Activated CD4-positive, alpha-beta T cell treated with anti-CD3 and anti-CD28 coated beads for 36 hours (primary cell): ENCODE measurements around the gene TRAF3IP1. TPM values are rescaled to one million over a fixed set of nuclear protein-coding genes. Genes with fewer than 3 reads are reported as not detected.
A peak's percentile ranks its signal among the peaks of the same experiment; 100 is the strongest.

ENCODE experiments used
- ATAC-seq: fragments of 200-7000 bp; cut with Tn5 transposase; one replicate; pipeline ENCODE4 v1.10.0; 2021; ENCODE audit warnings: mild to moderate bottlenecking, moderate library complexity
- CTCF ChIA-PET: fragments of 350-600 bp; sonication (Branson Sonifier 250); formaldehyde crosslinking; loops from one replicate; lab custom pipeline; 2021; ENCODE audit warnings: antibody characterized with exemption; lab: Charles Lee
- POLR2A ChIA-PET: fragments of 350-600 bp; sonication (Branson Sonifier 250); formaldehyde crosslinking; loops from one replicate; lab custom pipeline; 2021; ENCODE audit warnings: antibody characterized with exemption, inconsistent platforms; lab: Charles Lee
- DNase-seq: peaks from one replicate; pipeline ENCODE4 v3.0.0-alpha.2; 2020
- H3K27ac Mint-ChIP-seq: one replicate; pipeline ENCODE4 v1.8.0; 2021; ENCODE audit warnings: mixed read lengths
- H3K27me3 Mint-ChIP-seq: one replicate; pipeline ENCODE4 v1.8.0; 2021; ENCODE audit warnings: mixed read lengths
- H3K36me3 Mint-ChIP-seq: one replicate; pipeline ENCODE4 v1.8.0; 2021; ENCODE audit warnings: low read depth, mixed read lengths
- H3K4me1 Mint-ChIP-seq: one replicate; pipeline ENCODE4 v1.8.0; 2021; ENCODE audit warnings: mixed read lengths
- H3K4me3 Mint-ChIP-seq: one replicate; pipeline ENCODE4 v1.8.0; 2021; ENCODE audit warnings: mild to moderate bottlenecking, moderate library complexity, mixed read lengths
- H3K9me3 Mint-ChIP-seq: one replicate; pipeline ENCODE4 v1.8.0; 2021; ENCODE audit warnings: low read depth, mixed read lengths
- intact Hi-C, 2 experiments: fragments of 100-400 bp; cut with DNase I in 1 of 2; cut with micrococcal nuclease in 1 of 2; formaldehyde crosslinking; loops; one replicate each; pipeline versions ENCODE4 v1.14.2 to v1.15.1; 2022 to 2024; cut with DNase I, micrococcal nuclease
- total RNA-seq, 2 experiments: library from RNA; stranded (reverse); gene quantifications; one replicate each; pipeline ENCODE4 v1.2.3, GENCODE V29; 2021

TRAF3IP1 gene
- total RNA-seq, 2 experiments from 2014 or later = 8.5 to 9.8 TPM

- ChIA-PET CTCF (interaction anchor here (0.6 to 2.0 kb wide), 5 partner anchors 13 to 232 kb away, joined by 3 to 8 read pairs (median 3); no protein-coding TSS in a partner anchor), POLR2A (interaction anchor here (0.6 to 1.1 kb wide), 4 partner anchors 13 to 600 kb away, joined by 3 to 7 read pairs (median 4); no protein-coding TSS in a partner anchor)
- DNase-seq (peak; percentile 64), ATAC-seq (peak; percentile 28)
- peaks cover 37% of the 10 kb centered on the region for H3K4me1 Mint-ChIP-seq
- H3K27me3 Mint-ChIP-seq = no peaks in the 10 kb centered on the region
- H3K9me3 Mint-ChIP-seq = no peaks in the 10 kb centered on the region
- no peaks in the 10 kb centered on the region for H3K36me3 Mint-ChIP-seq
- peak within 1 kb of the TSS; percentile 74 for H3K4me3 Mint-ChIP-seq
- H3K27ac Mint-ChIP-seq = peak within 1 kb of the TSS; percentile 82
- intact Hi-C loops = loop anchor here (1.0 to 10.0 kb wide), 13 partner anchors 32 to 847 kb away; partner anchors contain the start of genes ASB1 (in 2 of the 2), TRAF3IP1 (in 2 of the 2), HES6 (in 1 of the 2) and ILKAP (in 1 of the 2)
Observed at GRCh38 chr2:238287737-238288649, 32.3 kb upstream of the TRAF3IP1 start, which contains the start of gene PER2. Gene PER2, minus strand, starts transcription at chr2:238288610. Its CDS starts 10,674 bp downstream, at chr2:238277936.

GRCh38 chr2:238288650-238289573, 31.4 kb upstream of the TRAF3IP1 start:
- peak overlapping the region; percentile 82 for H3K27ac Mint-ChIP-seq
- CTCF ChIA-PET = interaction anchor here (0.8 to 2.0 kb wide), 5 partner anchors 13 to 366 kb away, joined by 3 to 8 read pairs (median 4); no protein-coding TSS in a partner anchor
- ATAC-seq (peak; percentile 86), DNase-seq (peak; percentile 98)
- intact Hi-C loops = loop anchor here (1.0 to 10.0 kb wide), 13 partner anchors 31 to 848 kb away; partner anchors contain the start of genes ASB1 (in 2 of the 2), TRAF3IP1 (in 2 of the 2), HES6 (in 1 of the 2) and ILKAP (in 1 of the 2)
- peak overlapping the region; percentile 74 for H3K4me3 Mint-ChIP-seq
- no peaks in the 10 kb centered on the region for H3K27me3 Mint-ChIP-seq
- H3K4me1 Mint-ChIP-seq = peaks cover 32% of the 10 kb centered on the region
- no peaks in the 10 kb centered on the region for H3K36me3 Mint-ChIP-seq
- H3K9me3 Mint-ChIP-seq = no peaks in the 10 kb centered on the region
- POLR2A ChIA-PET = interaction anchor here (0.9 to 1.1 kb wide), 2 partner anchors 150 to 151 kb away, joined by 3 to 4 read pairs; no protein-coding TSS in a partner anchor

- POLR2A ChIA-PET = interaction anchor here (1.1 kb wide), 1 partner anchor 150 kb away, joined by 4 read pairs; no protein-coding TSS in a partner anchor
- DNase-seq = peak; percentile 19
- Mint-ChIP-seq H3K27ac (peak overlapping the region; percentile 82), H3K36me3 (no peaks in the 10 kb centered on the region), H3K9me3 (no peaks in the 10 kb centered on the region), H3K4me1 (peaks cover 30% of the 10 kb centered on the region), H3K27me3 (no peaks in the 10 kb centered on the region), H3K4me3 (peak overlapping the region; percentile 74)
- intact Hi-C loops = loop anchor here (2.0 to 10.0 kb wide), 6 partner anchors 49 to 849 kb away; partner anchors contain the start of genes ASB1 (in 1 of the 2), HES6 (in 1 of the 2) and UBE2F (in 1 of the 2)
- CTCF ChIA-PET = interaction anchor here (0.6 to 1.5 kb wide), 4 partner anchors 14 to 442 kb away, joined by 3 to 4 read pairs (median 3); no protein-coding TSS in a partner anchor
- no peak for ATAC-seq
Observed at GRCh38 chr2:238289574-238289973, 30.7 kb upstream of the TRAF3IP1 start.

- peak overlapping the region; percentile 82 for H3K27ac Mint-ChIP-seq
- no peaks in the 10 kb centered on the region for H3K36me3 Mint-ChIP-seq
- CTCF ChIA-PET = interaction anchor here (0.6 to 1.2 kb wide), 3 partner anchors 14 to 442 kb away, joined by 3 to 4 read pairs (median 3); no protein-coding TSS in a partner anchor
- H3K4me3 Mint-ChIP-seq = peak overlapping the region; percentile 74
- DNase-seq (peak; percentile 52), ATAC-seq (no peak)
- POLR2A ChIA-PET = interaction anchor here (1.1 kb wide), 2 partner anchors 149 to 229 kb away, joined by 3 to 4 read pairs; partner anchors contain the start of gene SCLY
- H3K4me1 Mint-ChIP-seq = peaks cover 27% of the 10 kb centered on the region
- intact Hi-C loops = no loop called here
- H3K27me3 Mint-ChIP-seq = no peaks in the 10 kb centered on the region
- no peaks in the 10 kb centered on the region for H3K9me3 Mint-ChIP-seq
Observed at GRCh38 chr2:238290091-238290509, 30.2 kb upstream of the TRAF3IP1 start.

- DNase-seq = no peak
- no peaks in the 10 kb centered on the region for H3K36me3 Mint-ChIP-seq
- H3K4me3 Mint-ChIP-seq = peak overlapping the region; percentile 74
- peaks cover 27% of the 10 kb centered on the region for H3K4me1 Mint-ChIP-seq
- no peak for ATAC-seq
- H3K27ac Mint-ChIP-seq = no peak overlapping the region
- H3K9me3 Mint-ChIP-seq = no peaks in the 10 kb centered on the region
- POLR2A ChIA-PET = interaction anchor here (1.1 kb wide), 1 partner anchor 230 kb away, joined by 3 read pairs; the partner anchor contains the start of gene SCLY
- no peaks in the 10 kb centered on the region for H3K27me3 Mint-ChIP-seq
- CTCF ChIA-PET = interaction anchor here (1.5 kb wide), 1 partner anchor 9 kb away, joined by 3 read pairs; no protein-coding TSS in a partner anchor
- intact Hi-C loops = no loop called here
Observed at GRCh38 chr2:238290715-238291549, 29.4 kb upstream of the TRAF3IP1 start.

- no peaks in the 10 kb centered on the region for H3K27me3 Mint-ChIP-seq
- no peak for DNase-seq
- POLR2A ChIA-PET = no interaction called here
- no peaks in the 10 kb centered on the region for H3K36me3 Mint-ChIP-seq
- ATAC-seq = no peak
- CTCF ChIA-PET = interaction anchor here (0.7 to 1.5 kb wide), 2 partner anchors 9 to 175 kb away, joined by 3 to 4 read pairs; no protein-coding TSS in a partner anchor
- H3K27ac Mint-ChIP-seq = no peak overlapping the region
- no peak overlapping the region for H3K4me3 Mint-ChIP-seq
- peaks cover 22% of the 10 kb centered on the region for H3K4me1 Mint-ChIP-seq
- intact Hi-C loops = no loop called here
- no peaks in the 10 kb centered on the region for H3K9me3 Mint-ChIP-seq
Observed at GRCh38 chr2:238291550-238292281, 28.6 kb upstream of the TRAF3IP1 start.

GRCh38 chr2:238294046-238294392, 26.3 kb upstream of the TRAF3IP1 start:
- ChIA-PET POLR2A (interaction anchor here (0.6 kb wide), 1 partner anchor 8 kb away, joined by 3 read pairs; no protein-coding TSS in a partner anchor), CTCF (no interaction called here)
- no peaks in the 10 kb centered on the region for H3K9me3 Mint-ChIP-seq
- H3K27ac Mint-ChIP-seq = no peak overlapping the region
- no peak for DNase-seq
- intact Hi-C loops = no loop called here
- ATAC-seq = no peak
- H3K4me1 Mint-ChIP-seq = peaks cover 12% of the 10 kb centered on the region
- H3K27me3 Mint-ChIP-seq = no peaks in the 10 kb centered on the region
- H3K4me3 Mint-ChIP-seq = no peak overlapping the region
- no peaks in the 10 kb centered on the region for H3K36me3 Mint-ChIP-seq

GRCh38 chr2:238294393-238295143, 25.8 kb upstream of the TRAF3IP1 start:
- POLR2A ChIA-PET = interaction anchor here (0.6 to 0.9 kb wide), 2 partner anchors 8 to 233 kb away, joined by 3 read pairs; partner anchors contain the start of gene SCLY
- ATAC-seq (no peak), DNase-seq (no peak)
- intact Hi-C loops = no loop called here
- Mint-ChIP-seq H3K27me3 (no peaks in the 10 kb centered on the region), H3K4me1 (peaks cover 8% of the 10 kb centered on the region), H3K27ac (no peak overlapping the region), H3K36me3 (no peaks in the 10 kb centered on the region), H3K4me3 (no peak overlapping the region), H3K9me3 (no peaks in the 10 kb centered on the region)
- CTCF ChIA-PET = no interaction called here
